ENCODE measurements around the gene MCM3AP. TPM values are rescaled to one million over a fixed set of nuclear protein-coding genes. Genes with fewer than 3 reads are reported as not detected.

Gene MCM3AP
- total RNA-seq, 1 experiment from 2014 or later, result 88.4 TPM

DNA sequence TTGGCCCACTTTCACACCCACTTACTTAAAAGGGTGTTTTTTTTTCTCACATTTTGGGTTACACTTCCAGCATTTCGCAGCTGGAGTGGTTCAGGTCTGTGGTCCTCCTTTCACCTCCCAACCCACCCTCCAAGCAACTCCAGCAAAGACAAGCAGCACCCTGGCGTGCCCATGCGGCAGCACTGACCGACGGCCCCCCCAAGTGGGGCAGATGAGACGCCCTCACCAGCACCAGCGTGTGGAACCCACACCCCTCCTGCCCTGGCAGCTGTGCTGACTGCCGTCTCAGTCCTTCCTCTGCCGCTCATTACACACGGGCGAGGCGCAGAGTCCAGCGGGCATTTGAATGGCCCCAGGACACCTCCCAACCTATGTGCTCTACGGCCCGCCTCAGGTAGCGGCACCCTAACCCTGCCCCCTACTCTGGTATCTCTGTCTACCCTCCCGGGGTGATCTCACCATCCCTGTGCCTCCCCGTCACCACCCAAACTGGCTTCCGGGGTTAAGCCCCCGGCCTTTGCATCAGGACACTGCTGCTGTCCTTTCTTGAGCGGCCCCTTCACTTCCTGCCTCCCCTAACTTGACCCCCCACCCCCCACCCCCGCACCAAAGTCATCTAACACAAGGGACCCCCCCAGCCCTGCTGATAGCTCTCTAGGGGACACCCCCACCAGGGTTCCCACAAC is 67.8 kb downstream of the MCM3AP start:
- no peaks in the 10 kb centered on the region for H3K4me1 ChIP-seq (ENCODE audit: control insufficient read depth in 1 of 2, insufficient read depth in 2 of 2, low read length in 2 of 2)
- TF ChIP-seq ATF3 (IDR thresholded peaks at IDR 0.05) (no peak), ZNF274 (IDR thresholded peaks at IDR 0.05; ENCODE audit: low read depth, low read length) (no peak), JUND (IDR thresholded peaks at IDR 0.05) (no peak), SRF (IDR thresholded peaks at IDR 0.05; ENCODE audit: low read depth) (no peak), EZH2 (IDR thresholded peaks at IDR 0.05) (no peak), YY1 (IDR thresholded peaks at IDR 0.05; ENCODE audit: extremely low read depth, insufficient replicate concordance, low read depth, low read length) (no peak), EZH2phosphoT487 (IDR thresholded peaks at IDR 0.05; ENCODE audit: borderline replicate concordance) (no peak), FOSL1 (IDR thresholded peaks at IDR 0.05; ENCODE audit: low read depth) (no peak)
- no peaks in the 10 kb centered on the region for H3K9me2 ChIP-seq (ENCODE audit: insufficient read depth)
- intact Hi-C loops (cut with micrococcal nuclease), result no loop called here
- no peak overlapping the region for H3K4me3 ChIP-seq (replicated peaks in 1 of 2; ENCODE audit: low read depth in 1 of 2, low read length in 2 of 2)
- ATAC-seq, result no peak
- H3K27me3 ChIP-seq (ENCODE audit: insufficient read depth, low read length), result no peaks in the 10 kb centered on the region
- no peak overlapping the region for H3K9ac ChIP-seq (ENCODE audit: low read length)
- no peak overlapping the region for H3K27ac ChIP-seq (ENCODE audit: low read depth, low read length)
- H3K4me2 ChIP-seq (ENCODE audit: low read length), result no peak overlapping the region
- ChIA-PET POLR2A (no interaction called here), RAD21 (ENCODE audit: low non-redundant PET in 1 of 2, low total read pairs in 2 of 2, uncharacterized antibody in 2 of 2, unreplicated experiment in 2 of 2) (no interaction called here), CTCF (no interaction called here)
- no peaks in the 10 kb centered on the region for H4K20me1 ChIP-seq (ENCODE audit: insufficient read depth)
- no peaks in the 10 kb centered on the region for H3K36me3 ChIP-seq (ENCODE audit: control insufficient read depth in 1 of 2, insufficient read depth in 2 of 2, low read length in 2 of 2)
- H2AFZ ChIP-seq (ENCODE audit: low read depth, low read length, poor library complexity, severe bottlenecking), result no peak overlapping the region
- H3K79me2 ChIP-seq (ENCODE audit: insufficient read depth, low read length), result no peaks in the 10 kb centered on the region
- no peaks in the 10 kb centered on the region for H3K9me3 ChIP-seq (ENCODE audit: control insufficient read depth in 1 of 2, insufficient read depth in 1 of 2, low read depth in 1 of 2, low read length in 2 of 2)
- no TSS peak for BruUV-seq (replicated peaks)
- no peak for DNase-seq (ENCODE audit: low read depth, low spot score)

DNA sequence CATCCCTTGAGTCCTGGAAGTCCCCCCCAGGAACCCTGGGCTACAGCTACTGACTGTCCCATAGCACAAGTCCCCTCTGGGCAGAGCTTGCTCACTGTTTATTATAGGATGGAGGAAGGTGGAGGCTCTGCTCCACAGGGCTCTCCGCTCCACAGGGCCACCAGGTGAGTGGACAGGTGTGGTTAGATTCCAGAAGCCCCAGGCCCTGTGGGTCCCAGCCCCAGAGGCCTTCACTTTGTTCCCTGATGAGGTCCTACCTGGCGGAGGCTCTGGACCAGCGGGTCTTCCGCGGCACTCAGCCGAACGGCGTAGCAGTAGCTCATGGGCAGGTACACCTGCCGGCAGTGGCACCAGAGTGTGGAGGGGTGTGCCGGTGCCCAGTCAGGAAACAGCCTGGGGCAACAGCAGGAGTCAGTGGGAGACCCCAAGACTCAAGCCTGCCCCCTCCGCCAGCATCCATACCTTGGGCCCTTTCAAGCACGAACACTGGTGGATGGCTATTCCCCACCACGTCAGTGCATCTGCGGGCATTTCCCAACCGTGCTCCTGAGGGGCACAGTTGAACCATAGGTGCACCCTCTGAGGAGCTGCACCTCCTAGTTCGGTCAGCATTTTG is 69.2 kb downstream of the MCM3AP start:
- BruUV-seq (replicated peaks), result no TSS peak
- POLR2A ChIA-PET, result no interaction called here
- H3K9ac ChIP-seq (ENCODE audit: low read length), result no peak overlapping the region

More for the DNA sequence above, 69.2 kb downstream of the MCM3AP start:
- Histone ChIP-seq H3K4me2 (ENCODE audit: low read length) (no peak overlapping the region), H3K4me3 (replicated peaks in 1 of 2; ENCODE audit: low read depth in 1 of 2, low read length in 2 of 2) (no peak overlapping the region), H3K36me3 (ENCODE audit: control insufficient read depth in 1 of 2, insufficient read depth in 2 of 2, low read length in 2 of 2) (no peaks in the 10 kb centered on the region), H3K9me3 (ENCODE audit: control insufficient read depth in 1 of 2, insufficient read depth in 1 of 2, low read depth in 1 of 2, low read length in 2 of 2) (no peaks in the 10 kb centered on the region), H3K27me3 (ENCODE audit: insufficient read depth, low read length) (no peaks in the 10 kb centered on the region), H4K20me1 (ENCODE audit: insufficient read depth) (no peaks in the 10 kb centered on the region), H3K79me2 (ENCODE audit: insufficient read depth, low read length) (no peaks in the 10 kb centered on the region), H3K27ac (ENCODE audit: low read depth, low read length) (no peak overlapping the region), H3K9me2 (ENCODE audit: insufficient read depth) (no peaks in the 10 kb centered on the region), H3K4me1 (ENCODE audit: control insufficient read depth in 1 of 2, insufficient read depth in 2 of 2, low read length in 2 of 2) (no peaks in the 10 kb centered on the region), H2AFZ (ENCODE audit: low read depth, low read length, poor library complexity, severe bottlenecking) (no peak overlapping the region)
- no peak for TF ChIP-seq SIN3A (IDR thresholded peaks at IDR 0.05; ENCODE audit: low read depth)
- no peak for TF ChIP-seq CEBPB (IDR thresholded peaks at IDR 0.05; ENCODE audit: low read depth)
- TF ChIP-seq FOSL1 (IDR thresholded peaks at IDR 0.05; ENCODE audit: low read depth), result no peak
- TF ChIP-seq POLR2AphosphoS5 (IDR thresholded peaks at IDR 0.05; ENCODE audit: low read depth, low read length), result no peak
- TF ChIP-seq SP1 (IDR thresholded peaks at IDR 0.05; ENCODE audit: low read depth), result no peak
- no peak for TF ChIP-seq CBX3 (IDR thresholded peaks at IDR 0.05; ENCODE audit: low read depth)
- TF ChIP-seq RAD21 (IDR thresholded peaks at IDR 0.05; ENCODE audit: low read depth), result no peak
- TF ChIP-seq ATF3 (IDR thresholded peaks at IDR 0.05), result no peak
- no peak for TF ChIP-seq YY1 (IDR thresholded peaks at IDR 0.05; ENCODE audit: extremely low read depth, insufficient replicate concordance, low read depth, low read length)
- RAD21 ChIA-PET (ENCODE audit: low non-redundant PET in 1 of 2, low total read pairs in 2 of 2, uncharacterized antibody in 2 of 2, unreplicated experiment in 2 of 2), result interaction anchor here in 1 of 2 experiments (0.7 kb wide), 1 partner anchor 44 kb away, joined by 3 read pairs; no protein-coding TSS in a partner anchor
- intact Hi-C loops (cut with micrococcal nuclease), result no loop called here
- DNase-seq (ENCODE audit: low read depth, low spot score), result no peak
- ATAC-seq, result no peak
- CTCF ChIA-PET, result interaction anchor here (1.0 kb wide), 1 partner anchor 73 kb away, joined by 3 read pairs; no protein-coding TSS in a partner anchor
